BJ (cell line): ENCODE measurements around the gene CREB3L2. TPM values are rescaled to one million over a fixed set of nuclear protein-coding genes. Genes with fewer than 3 reads are reported as not detected.

ENCODE experiments used
- CTCF ChIA-PET: fragments of 350-600 bp; formaldehyde crosslinking; extraction: SDS; loops from one replicate; lab custom pipeline; 2021; ENCODE audit warnings: antibody characterized with exemption, inconsistent platforms; lab: Yijun Ruan, JAX
- POLR2A ChIA-PET: fragments of 300-600 bp; sonication (Branson Sonifier 250); formaldehyde crosslinking; extraction: SDS; loops from one replicate; lab custom pipeline; 2021; ENCODE audit warnings: antibody characterized with exemption; lab: Charles Lee
- DNase-seq: peaks from one replicate; pipeline ENCODE4 v3.0.0-alpha.2; 2011; ENCODE audit warnings: low read depth
- H3K27me3 ChIP-seq: 2 replicates; pipeline ENCODE4 v1.6.0; 2011; ENCODE audit warnings: low read length; ENCODE audit not compliant: control insufficient read depth, insufficient read depth
- H3K36me3 ChIP-seq: 2 replicates; pipeline ENCODE4 v1.5.1; 2011; ENCODE audit warnings: low read length; ENCODE audit not compliant: control insufficient read depth, insufficient read depth
- H3K4me3 ChIP-seq: 2 replicates; pipeline ENCODE4 v1.5.1; 2011; ENCODE audit warnings: low read depth, mild to moderate bottlenecking, control low read depth, low read length
- polyA plus RNA-seq: library from polyadenylated mRNA; depleted of rRNA; stranded (reverse); fragments of >200 nt; gene quantifications from 2 replicates; pipeline ENCODE4 v1.2.3, GENCODE V29; 2011
- TF ChIP-seq, protein P1 (sequence below): IDR thresholded peaks from 2 replicates; pipeline ENCODE4 v1.5.1; 2011; ENCODE audit warnings: low read depth, mild to moderate bottlenecking, control low read depth, inconsistent platforms, low read length, moderate library complexity; ENCODE audit not compliant: insufficient read depth

The CREB3L2 gene
- polyA plus RNA-seq, 1 experiment: 62.2 TPM

DNA sequence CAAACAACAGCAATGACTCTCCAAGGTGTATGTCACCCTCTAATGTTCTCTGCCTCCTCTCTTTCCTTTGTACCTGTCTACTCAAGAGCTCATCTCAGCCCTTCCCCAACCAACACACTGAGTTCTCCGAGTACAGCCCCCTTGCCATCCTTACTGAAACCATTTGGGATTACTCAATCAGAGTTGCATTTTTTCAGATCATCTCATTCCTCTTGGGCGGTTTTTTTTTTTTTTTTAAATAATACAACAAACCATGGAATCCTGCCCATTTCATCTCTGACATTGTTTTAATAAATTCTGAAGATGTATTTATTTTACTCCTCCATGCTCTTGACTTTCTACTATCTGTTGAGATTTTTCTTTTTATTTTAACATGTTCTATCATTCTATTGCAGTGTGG is 4.2 kb upstream of the CREB3L2 start:
- no peaks in the 10 kb centered on the region for H3K27me3 ChIP-seq
- no peak for DNase-seq
- POLR2A ChIA-PET: interaction anchor here (0.5 kb wide), 1 partner anchor 91 kb away, joined by 3 read pairs; no protein-coding TSS in a partner anchor
- CTCF ChIA-PET: interaction anchor here (0.6 to 13.5 kb wide), 5 partner anchors 11 to 400 kb away, joined by 3 to 371 read pairs (median 7); no protein-coding TSS in a partner anchor
- no peaks in the 10 kb centered on the region for H3K36me3 ChIP-seq
- H3K4me3 ChIP-seq: no peak overlapping the region
- TF ChIP-seq, protein P1, sequence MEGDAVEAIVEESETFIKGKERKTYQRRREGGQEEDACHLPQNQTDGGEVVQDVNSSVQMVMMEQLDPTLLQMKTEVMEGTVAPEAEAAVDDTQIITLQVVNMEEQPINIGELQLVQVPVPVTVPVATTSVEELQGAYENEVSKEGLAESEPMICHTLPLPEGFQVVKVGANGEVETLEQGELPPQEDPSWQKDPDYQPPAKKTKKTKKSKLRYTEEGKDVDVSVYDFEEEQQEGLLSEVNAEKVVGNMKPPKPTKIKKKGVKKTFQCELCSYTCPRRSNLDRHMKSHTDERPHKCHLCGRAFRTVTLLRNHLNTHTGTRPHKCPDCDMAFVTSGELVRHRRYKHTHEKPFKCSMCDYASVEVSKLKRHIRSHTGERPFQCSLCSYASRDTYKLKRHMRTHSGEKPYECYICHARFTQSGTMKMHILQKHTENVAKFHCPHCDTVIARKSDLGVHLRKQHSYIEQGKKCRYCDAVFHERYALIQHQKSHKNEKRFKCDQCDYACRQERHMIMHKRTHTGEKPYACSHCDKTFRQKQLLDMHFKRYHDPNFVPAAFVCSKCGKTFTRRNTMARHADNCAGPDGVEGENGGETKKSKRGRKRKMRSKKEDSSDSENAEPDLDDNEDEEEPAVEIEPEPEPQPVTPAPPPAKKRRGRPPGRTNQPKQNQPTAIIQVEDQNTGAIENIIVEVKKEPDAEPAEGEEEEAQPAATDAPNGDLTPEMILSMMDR: no peak

DNA sequence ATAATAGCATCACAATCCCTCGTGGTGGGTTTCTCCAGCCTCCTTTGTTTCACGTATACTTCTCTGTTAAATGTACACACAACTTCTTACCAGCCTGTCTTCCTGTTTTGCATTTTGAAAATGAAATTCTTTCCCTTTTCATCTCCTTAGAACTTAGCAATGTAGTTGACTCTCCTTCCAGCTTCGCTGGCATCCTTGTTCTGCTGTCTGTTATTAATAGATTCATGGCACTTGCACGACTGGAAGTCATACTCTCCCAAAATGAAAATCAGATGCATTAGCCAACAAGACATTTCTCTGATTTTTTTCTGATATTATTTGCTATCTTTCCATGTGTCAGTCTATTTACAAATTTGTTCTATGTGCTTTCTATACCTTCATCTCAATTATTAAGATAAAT is 3.0 kb upstream of the CREB3L2 start:
- TF ChIP-seq, protein P1: no peak
- ChIA-PET CTCF (interaction anchor here (0.8 to 13.5 kb wide), 3 partner anchors 10 to 98 kb away, joined by 3 to 371 read pairs (median 25); no protein-coding TSS in a partner anchor), POLR2A (no interaction called here)
- H3K4me3 ChIP-seq: no peak overlapping the region
- H3K27me3 ChIP-seq: no peaks in the 10 kb centered on the region
- H3K36me3 ChIP-seq: no peaks in the 10 kb centered on the region
- DNase-seq: no peak

DNA sequence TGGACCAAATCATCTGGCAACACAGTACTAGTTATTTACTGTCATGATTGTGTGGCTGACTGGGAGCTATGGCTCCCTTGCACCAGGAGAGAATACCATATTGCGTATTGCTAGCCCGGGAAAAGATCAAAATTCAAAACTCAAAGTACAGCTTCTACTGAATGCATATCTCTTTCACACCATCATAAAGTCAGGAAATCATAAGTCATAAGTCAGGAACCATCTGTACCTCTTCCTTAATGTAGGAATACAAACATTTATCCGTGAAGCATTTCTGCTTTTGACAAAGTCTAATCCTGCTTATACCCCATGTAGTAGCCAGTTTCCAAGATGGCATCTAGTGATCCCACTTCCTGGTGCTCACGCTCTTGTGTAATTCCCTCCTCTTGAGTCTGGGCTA is 2.2 kb upstream of the CREB3L2 start:
- ChIA-PET POLR2A (no interaction called here), CTCF (interaction anchor here (0.7 to 13.5 kb wide), 8 partner anchors 11 to 133 kb away, joined by 3 to 371 read pairs (median 18); no protein-coding TSS in a partner anchor)
- Histone ChIP-seq H3K27me3 (no peaks in the 10 kb centered on the region), H3K36me3 (no peaks in the 10 kb centered on the region), H3K4me3 (no peak overlapping the region)
- DNase-seq: no peak
- TF ChIP-seq, protein P1: no peak

DNA sequence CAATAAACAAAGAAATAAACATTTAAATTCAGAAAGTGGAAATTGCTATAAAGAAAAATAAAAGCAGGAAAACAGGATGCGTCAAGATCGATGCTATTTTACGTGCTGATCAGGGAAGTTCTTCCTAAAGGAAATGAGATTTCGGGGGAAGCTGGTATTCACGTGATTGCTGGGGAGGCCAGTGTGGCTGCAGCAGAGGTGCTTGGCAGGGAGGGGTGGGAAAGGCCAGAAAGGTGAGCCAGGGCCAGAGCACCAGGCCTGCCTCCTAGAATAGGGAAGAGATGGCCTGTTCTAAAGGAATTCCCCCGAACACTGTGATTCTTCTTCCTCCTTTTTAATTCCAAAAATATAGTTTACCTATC is 923 bp upstream of the CREB3L2 start:
- TF ChIP-seq, protein P1: no peak
- H3K4me3 ChIP-seq: no peak overlapping the region
- H3K36me3 ChIP-seq: no peaks in the 10 kb centered on the region
- POLR2A ChIA-PET: no interaction called here
- CTCF ChIA-PET: interaction anchor here (0.6 to 13.5 kb wide), 27 partner anchors 11 to 1068 kb away, joined by 3 to 371 read pairs (median 4); no protein-coding TSS in a partner anchor
- no peaks in the 10 kb centered on the region for H3K27me3 ChIP-seq
- no peak for DNase-seq

DNA sequence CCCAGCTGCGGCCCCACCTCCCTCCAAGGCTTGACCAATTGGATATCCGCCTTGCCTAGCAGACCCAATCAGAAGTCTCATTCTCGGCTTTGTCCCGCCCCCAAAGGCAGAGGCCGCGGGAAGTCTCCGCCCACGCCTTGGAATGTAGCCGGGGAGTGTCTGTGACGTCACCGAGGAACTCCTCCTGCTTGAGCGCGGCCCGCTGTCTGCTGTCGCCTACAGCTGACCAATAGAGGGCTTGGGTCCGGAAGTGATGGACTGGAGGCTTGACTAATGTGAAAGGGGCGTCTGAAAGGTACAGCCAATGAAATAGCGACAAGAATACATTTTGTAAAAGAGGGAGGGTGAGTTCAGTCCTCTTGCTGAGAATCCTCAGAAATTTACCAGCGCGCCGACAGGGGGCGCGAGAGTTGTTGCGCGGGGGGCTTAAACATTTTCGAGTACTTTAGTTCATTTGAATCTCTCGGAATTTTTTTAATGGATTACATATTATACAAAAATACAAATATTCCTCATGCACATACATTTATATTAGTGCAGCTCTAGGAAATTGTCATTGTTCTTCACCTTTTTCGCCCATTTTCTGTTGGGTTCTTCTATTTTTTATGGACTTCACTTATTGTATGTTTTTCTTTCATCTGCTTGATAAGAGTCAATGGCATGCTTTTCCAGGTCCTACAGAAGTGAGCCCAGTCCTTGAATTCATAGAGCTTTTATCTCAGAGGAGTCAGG is 376 bp upstream of the CREB3L2 start:
- DNase-seq: peak; percentile 98
- TF ChIP-seq, protein P1: peak; percentile 92
- CTCF ChIA-PET: interaction anchor here (0.5 to 13.5 kb wide), 45 partner anchors 8 to 1068 kb away, joined by 3 to 371 read pairs (median 4); no protein-coding TSS in a partner anchor
- Histone ChIP-seq H3K27me3 (no peaks in the 10 kb centered on the region), H3K4me3 (peak overlapping the region; percentile 97), H3K36me3 (no peaks in the 10 kb centered on the region)
- POLR2A ChIA-PET: no interaction called here
